DND-41 (cell line): ENCODE measurements around the gene TIGD7.
A peak's percentile ranks its signal among the peaks of the same experiment; 100 is the strongest.

ENCODE experiments used
- ATAC-seq: fragments of 200-7000 bp; cut with Tn5 transposase; 3 replicates; pipeline ENCODE4 v1.9.1; 2021; ENCODE audit warnings: low read depth; ENCODE audit not compliant: insufficient read depth
- DNase-seq: peaks from one replicate; pipeline ENCODE4 v3.0.0-alpha.2; 2020
- H2AFZ ChIP-seq: 2 replicates; pipeline ENCODE4 v1.6.0; 2012; ENCODE audit warnings: low read depth, low read length
- H3K27ac ChIP-seq: 2 replicates; pipeline ENCODE4 v1.5.1; 2012; ENCODE audit warnings: low read length, inconsistent platforms
- H3K27me3 ChIP-seq: fragments of 200-600 bp; sonication (generic); 2 replicates; pipeline ENCODE4 v1.6.0; 2012; ENCODE audit warnings: low read length, mild to moderate bottlenecking, inconsistent platforms; ENCODE audit not compliant: insufficient read depth, poor library complexity
- H3K36me3 ChIP-seq: 2 replicates; pipeline ENCODE4 v1.5.1; 2012; ENCODE audit warnings: low read length, inconsistent platforms; ENCODE audit not compliant: insufficient read depth
- H3K4me1 ChIP-seq: 2 replicates; pipeline ENCODE4 v1.5.1; 2012; ENCODE audit warnings: mild to moderate bottlenecking, low read length; ENCODE audit not compliant: insufficient read depth
- H3K4me2 ChIP-seq: 2 replicates; pipeline ENCODE4 v1.6.0; 2012; ENCODE audit warnings: mild to moderate bottlenecking, moderate library complexity, low read length, inconsistent platforms; ENCODE audit not compliant: insufficient read depth
- H3K4me3 ChIP-seq, 2 experiments: fragments of 200-600 bp in 1 of 2; shearing (Covaris generic) in 1 of 2; 2 replicates each; pipeline ENCODE4 v1.5.1; 2012 to 2016; ENCODE audit warnings: inconsistent platforms in 2 of 2, low read length in 2 of 2, mild to moderate bottlenecking in 2 of 2, low read depth in 1 of 2, moderate library complexity in 1 of 2
- H3K79me2 ChIP-seq: 2 replicates; pipeline ENCODE4 v1.6.0; 2012; ENCODE audit warnings: low read length, inconsistent platforms; ENCODE audit not compliant: insufficient read depth
- H3K9ac ChIP-seq: 2 replicates; pipeline ENCODE4 v1.6.0; 2012; ENCODE audit warnings: low read depth, mild to moderate bottlenecking, inconsistent platforms, low read length, moderate library complexity
- H3K9me3 ChIP-seq: 2 replicates; pipeline ENCODE4 v1.5.1; 2012; ENCODE audit warnings: low read length, moderate library complexity, mild to moderate bottlenecking, inconsistent platforms; ENCODE audit not compliant: insufficient read depth, severe bottlenecking
- H4K20me1 ChIP-seq: 2 replicates; pipeline ENCODE4 v1.6.0; 2012; ENCODE audit warnings: low read length; ENCODE audit not compliant: insufficient read depth
- EZH2 ChIP-seq: IDR thresholded peaks from 3 replicates; pipeline ENCODE4 v1.6.1; 2012; ENCODE audit warnings: borderline replicate concordance, low read depth, mild to moderate bottlenecking, moderate library complexity, low read length, inconsistent platforms; ENCODE audit not compliant: severe bottlenecking
- TF ChIP-seq, protein P1 (sequence below): IDR thresholded peaks from 2 replicates; pipeline ENCODE4 v1.5.1; 2012; ENCODE audit warnings: borderline replicate concordance, low read length, moderate library complexity, mild to moderate bottlenecking; ENCODE audit not compliant: poor library complexity, severe bottlenecking; ENCODE audit errors: extremely low read depth

Gene TIGD7

GRCh38 chr16:3289998-3290673 is 15.1 kb downstream of the TIGD7 start:
- peaks cover 6% of the 10 kb centered on the region for H3K9me3 ChIP-seq
- DNase-seq: no peak
- H4K20me1 ChIP-seq: peaks cover 49% of the 10 kb centered on the region
- H3K4me1 ChIP-seq: peaks cover 18% of the 10 kb centered on the region
- no peak overlapping the region for H3K4me3 ChIP-seq
- H3K79me2 ChIP-seq: peaks cover 80% of the 10 kb centered on the region
- peaks cover 77% of the 10 kb centered on the region for H3K36me3 ChIP-seq
- no peak for ATAC-seq
- no peak overlapping the region for H2AFZ ChIP-seq
- TF ChIP-seq, protein P1, sequence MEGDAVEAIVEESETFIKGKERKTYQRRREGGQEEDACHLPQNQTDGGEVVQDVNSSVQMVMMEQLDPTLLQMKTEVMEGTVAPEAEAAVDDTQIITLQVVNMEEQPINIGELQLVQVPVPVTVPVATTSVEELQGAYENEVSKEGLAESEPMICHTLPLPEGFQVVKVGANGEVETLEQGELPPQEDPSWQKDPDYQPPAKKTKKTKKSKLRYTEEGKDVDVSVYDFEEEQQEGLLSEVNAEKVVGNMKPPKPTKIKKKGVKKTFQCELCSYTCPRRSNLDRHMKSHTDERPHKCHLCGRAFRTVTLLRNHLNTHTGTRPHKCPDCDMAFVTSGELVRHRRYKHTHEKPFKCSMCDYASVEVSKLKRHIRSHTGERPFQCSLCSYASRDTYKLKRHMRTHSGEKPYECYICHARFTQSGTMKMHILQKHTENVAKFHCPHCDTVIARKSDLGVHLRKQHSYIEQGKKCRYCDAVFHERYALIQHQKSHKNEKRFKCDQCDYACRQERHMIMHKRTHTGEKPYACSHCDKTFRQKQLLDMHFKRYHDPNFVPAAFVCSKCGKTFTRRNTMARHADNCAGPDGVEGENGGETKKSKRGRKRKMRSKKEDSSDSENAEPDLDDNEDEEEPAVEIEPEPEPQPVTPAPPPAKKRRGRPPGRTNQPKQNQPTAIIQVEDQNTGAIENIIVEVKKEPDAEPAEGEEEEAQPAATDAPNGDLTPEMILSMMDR: no peak
- no peak for TF ChIP-seq EZH2
- H3K4me2 ChIP-seq: no peak overlapping the region
- H3K27ac ChIP-seq: no peak overlapping the region
- no peak overlapping the region for H3K9ac ChIP-seq
- H3K27me3 ChIP-seq: no peaks in the 10 kb centered on the region

- no peak overlapping the region for H2AFZ ChIP-seq
- peaks cover 69% of the 10 kb centered on the region for H3K79me2 ChIP-seq
- peak overlapping the region; percentile 89 for H3K9ac ChIP-seq
These were observed 20.1 kb downstream of the TIGD7 start for GRCh38 chr16:3285131-3285530.

GRCh38 chr16:3283543-3284447 is 21.4 kb downstream of the TIGD7 start:
- H3K4me2 ChIP-seq: peak overlapping the region; percentile 94
- peaks cover 47% of the 10 kb centered on the region for H3K36me3 ChIP-seq
- peak overlapping the region; percentile 76 for H2AFZ ChIP-seq
- no peak for TF ChIP-seq EZH2
- TF ChIP-seq, protein P1: no peak
- H3K27me3 ChIP-seq: no peaks in the 10 kb centered on the region
- ATAC-seq: no peak
- H3K9me3 ChIP-seq: peaks cover 2% of the 10 kb centered on the region
- H3K4me1 ChIP-seq: peaks cover 40% of the 10 kb centered on the region
- peak; percentile 13 for DNase-seq
- peaks cover 55% of the 10 kb centered on the region for H3K79me2 ChIP-seq
- peak overlapping the region; percentile 89 for H3K9ac ChIP-seq
- H4K20me1 ChIP-seq: peaks cover 29% of the 10 kb centered on the region
- H3K27ac ChIP-seq: peak overlapping the region; percentile 73
- peak overlapping the region; percentile 68 to 90 for H3K4me3 ChIP-seq

More at GRCh38 chr16:3285131-3285530, 20.1 kb downstream of the TIGD7 start:
- peak overlapping the region in 1 of 2 experiments; percentile 90; a peak in 3 of 4 replicates for H3K4me3 ChIP-seq
- no peaks in the 10 kb centered on the region for H3K27me3 ChIP-seq
- H3K9me3 ChIP-seq: peaks cover 6% of the 10 kb centered on the region
- H3K36me3 ChIP-seq: peaks cover 60% of the 10 kb centered on the region
- no peak for DNase-seq
- no peak overlapping the region for H3K27ac ChIP-seq
- H4K20me1 ChIP-seq: peaks cover 34% of the 10 kb centered on the region
- H3K4me1 ChIP-seq: peaks cover 40% of the 10 kb centered on the region
- ATAC-seq: no peak
- H3K4me2 ChIP-seq: peak overlapping the region; percentile 94
- TF ChIP-seq, protein P1: no peak
- no peak for TF ChIP-seq EZH2
